Measurements from ENCODE around the gene MYCBP2.

Gene MYCBP2

DNA sequence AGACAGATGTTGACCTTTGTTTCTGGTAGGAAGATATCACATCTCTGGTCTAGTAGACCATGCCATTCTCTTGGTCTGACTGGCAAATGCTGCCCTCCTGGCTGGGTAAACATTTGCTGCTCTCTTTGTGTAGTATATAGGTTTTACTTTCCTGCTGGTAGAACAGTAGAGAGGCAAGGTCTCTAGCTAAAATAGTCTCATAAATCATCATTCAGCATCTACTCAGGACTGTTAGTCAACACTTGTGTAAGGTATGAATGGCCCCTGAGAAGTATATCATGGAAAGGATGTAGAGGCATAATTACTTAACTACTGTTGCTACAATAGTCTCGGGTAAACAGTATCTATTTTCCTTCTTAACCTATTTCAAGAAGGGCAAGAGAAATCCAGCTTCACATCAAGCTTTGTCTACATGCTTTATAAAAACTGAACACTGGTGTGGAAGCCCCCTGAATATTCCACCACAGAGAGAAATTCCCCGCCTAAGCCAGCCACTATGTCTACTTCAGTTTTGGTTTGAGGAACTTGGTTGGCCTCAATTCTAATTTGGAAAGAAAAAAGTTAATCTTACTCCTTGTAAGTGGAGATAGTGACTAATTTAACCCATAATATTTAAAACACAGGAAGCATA, 18.4 kb upstream of the MYCBP2 start:
- no peak for TF ChIP-seq CTCF (conservative IDR thresholded peaks at IDR 0.05; ENCODE audit: low read depth, low read length)
- Histone ChIP-seq H4K20me1 (ENCODE audit: insufficient read depth) (no peaks in the 10 kb centered on the region), H3K9ac (no peak overlapping the region), H3K4me3 (IDR thresholded peaks at IDR 0.05; ENCODE audit: insufficient read depth, low read depth, low read length) (no peak overlapping the region), H3K27ac (no peak overlapping the region), H3K27me3 (ENCODE audit: insufficient read depth, low read depth) (no peaks in the 10 kb centered on the region), H3K4me1 (ENCODE audit: low read depth, poor library complexity, severe bottlenecking) (no peaks in the 10 kb centered on the region), H3K4me2 (no peak overlapping the region), H2AFZ (ENCODE audit: low read depth) (no peak overlapping the region), H3K79me2 (ENCODE audit: insufficient read depth, low read depth) (no peaks in the 10 kb centered on the region), H3K36me3 (ENCODE audit: insufficient read depth) (no peaks in the 10 kb centered on the region)

DNA sequence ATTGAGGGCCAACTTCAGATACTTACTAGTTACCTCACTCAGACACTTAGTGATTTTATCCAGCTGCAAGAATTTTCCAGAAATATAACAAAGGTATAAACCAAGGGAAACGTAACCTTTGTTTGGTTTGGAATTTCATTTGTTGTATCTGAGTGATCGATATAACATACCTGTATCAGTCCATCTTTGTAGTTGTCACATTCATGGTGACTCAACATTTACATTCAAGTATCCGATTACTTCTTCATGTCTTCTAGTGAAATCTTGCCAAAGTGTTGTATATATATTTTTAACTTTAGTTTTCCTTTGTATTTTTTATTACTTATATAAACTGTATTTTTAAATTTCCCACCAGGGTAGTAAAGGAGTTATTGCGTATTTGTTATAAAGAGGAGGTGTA, 16.9 kb upstream of the MYCBP2 start:
- no peak overlapping the region for H3K9ac ChIP-seq
- H3K79me2 ChIP-seq (ENCODE audit: insufficient read depth, low read depth) = no peaks in the 10 kb centered on the region
- H2AFZ ChIP-seq (ENCODE audit: low read depth) = no peak overlapping the region
- no peak overlapping the region for H3K27ac ChIP-seq
- H3K27me3 ChIP-seq (ENCODE audit: insufficient read depth, low read depth) = no peaks in the 10 kb centered on the region
- no peaks in the 10 kb centered on the region for H4K20me1 ChIP-seq (ENCODE audit: insufficient read depth)
- no peaks in the 10 kb centered on the region for H3K36me3 ChIP-seq (ENCODE audit: insufficient read depth)
- no peak overlapping the region for H3K4me3 ChIP-seq (IDR thresholded peaks at IDR 0.05; ENCODE audit: insufficient read depth, low read depth, low read length)
- TF ChIP-seq CTCF (conservative IDR thresholded peaks at IDR 0.05; ENCODE audit: low read depth, low read length) = no peak
- H3K4me2 ChIP-seq = no peak overlapping the region
- H3K4me1 ChIP-seq (ENCODE audit: low read depth, poor library complexity, severe bottlenecking) = peaks cover 8% of the 10 kb centered on the region

GRCh38 chr13:77339408-77339807, 12.5 kb upstream of the MYCBP2 start:
- H3K36me3 ChIP-seq (ENCODE audit: insufficient read depth) = no peaks in the 10 kb centered on the region
- H3K79me2 ChIP-seq (ENCODE audit: insufficient read depth, low read depth) = no peaks in the 10 kb centered on the region
- no peak overlapping the region for H3K4me2 ChIP-seq
- TF ChIP-seq CTCF (conservative IDR thresholded peaks at IDR 0.05; ENCODE audit: low read depth, low read length) = no peak
- H3K27ac ChIP-seq = no peak overlapping the region
- no peaks in the 10 kb centered on the region for H4K20me1 ChIP-seq (ENCODE audit: insufficient read depth)
- H3K4me1 ChIP-seq (ENCODE audit: low read depth, poor library complexity, severe bottlenecking) = peaks cover 16% of the 10 kb centered on the region
- H3K9ac ChIP-seq = no peak overlapping the region
- no peak overlapping the region for H2AFZ ChIP-seq (ENCODE audit: low read depth)
- H3K4me3 ChIP-seq (IDR thresholded peaks at IDR 0.05; ENCODE audit: insufficient read depth, low read depth, low read length) = no peak overlapping the region
- no peaks in the 10 kb centered on the region for H3K27me3 ChIP-seq (ENCODE audit: insufficient read depth, low read depth)

DNA sequence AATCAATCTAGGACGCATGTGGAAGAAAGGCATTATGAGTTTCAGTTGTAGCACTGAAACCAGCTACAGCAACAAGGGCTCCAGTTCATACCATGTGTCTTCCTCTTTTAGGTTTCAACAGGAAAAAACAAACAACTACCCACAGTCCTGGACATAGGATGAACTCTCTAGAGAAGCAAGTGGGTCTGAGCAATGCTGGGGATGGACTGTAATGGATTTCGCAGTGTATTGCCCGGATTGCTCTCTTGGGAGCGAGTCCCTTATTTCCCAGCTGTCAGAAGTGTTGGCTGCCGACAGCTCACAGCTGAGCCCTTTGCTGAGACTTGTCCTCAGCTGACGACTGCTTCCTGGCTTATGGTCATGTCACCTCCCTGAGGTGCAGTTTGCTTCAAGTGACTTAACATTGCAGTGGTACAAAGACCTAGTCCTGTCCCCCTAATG, 12.1 kb upstream of the MYCBP2 start:
- H3K36me3 ChIP-seq (ENCODE audit: insufficient read depth) = no peaks in the 10 kb centered on the region
- no peak for TF ChIP-seq CTCF (conservative IDR thresholded peaks at IDR 0.05; ENCODE audit: low read depth, low read length)
- H2AFZ ChIP-seq (ENCODE audit: low read depth) = no peak overlapping the region
- H3K79me2 ChIP-seq (ENCODE audit: insufficient read depth, low read depth) = no peaks in the 10 kb centered on the region
- H4K20me1 ChIP-seq (ENCODE audit: insufficient read depth) = no peaks in the 10 kb centered on the region
- peaks cover 16% of the 10 kb centered on the region for H3K4me1 ChIP-seq (ENCODE audit: low read depth, poor library complexity, severe bottlenecking)
- no peak overlapping the region for H3K9ac ChIP-seq
- no peak overlapping the region for H3K27ac ChIP-seq
- no peaks in the 10 kb centered on the region for H3K27me3 ChIP-seq (ENCODE audit: insufficient read depth, low read depth)
- H3K4me2 ChIP-seq = no peak overlapping the region
- no peak overlapping the region for H3K4me3 ChIP-seq (IDR thresholded peaks at IDR 0.05; ENCODE audit: insufficient read depth, low read depth, low read length)

All from KMS-11 (cell line).